Activated naive CD4-positive, alpha-beta T cell treated with anti-CD3 and anti-CD28 coated beads, Interleukin-2, amount 50 U/mL, for 24 hours (primary cell): ENCODE data around the gene CRYGS.
"Not testable (repeated sequence)": the region's sequence is repeated elsewhere in the genome, so short reads cannot be mapped to it uniquely, and the experiment has no call there.

Experiments
- H3K27ac Mint-ChIP-seq: one replicate; pipeline ENCODE4 v1.8.0; 2021; ENCODE audit warnings: mild to moderate bottlenecking, mixed read lengths
- H3K27me3 Mint-ChIP-seq: one replicate; pipeline ENCODE4 v1.8.0; 2021; ENCODE audit warnings: mixed read lengths
- H3K36me3 Mint-ChIP-seq: one replicate; pipeline ENCODE4 v1.8.0; 2021; ENCODE audit warnings: mixed read lengths
- H3K4me1 Mint-ChIP-seq: one replicate; pipeline ENCODE4 v1.8.0; 2021; ENCODE audit warnings: mixed read lengths
- H3K4me3 Mint-ChIP-seq: one replicate; pipeline ENCODE4 v1.8.0; 2021; ENCODE audit warnings: mild to moderate bottlenecking, mixed read lengths
- H3K9me3 Mint-ChIP-seq: one replicate; pipeline ENCODE4 v1.8.0; 2021; ENCODE audit warnings: mixed read lengths

CRYGS gene

DNA sequence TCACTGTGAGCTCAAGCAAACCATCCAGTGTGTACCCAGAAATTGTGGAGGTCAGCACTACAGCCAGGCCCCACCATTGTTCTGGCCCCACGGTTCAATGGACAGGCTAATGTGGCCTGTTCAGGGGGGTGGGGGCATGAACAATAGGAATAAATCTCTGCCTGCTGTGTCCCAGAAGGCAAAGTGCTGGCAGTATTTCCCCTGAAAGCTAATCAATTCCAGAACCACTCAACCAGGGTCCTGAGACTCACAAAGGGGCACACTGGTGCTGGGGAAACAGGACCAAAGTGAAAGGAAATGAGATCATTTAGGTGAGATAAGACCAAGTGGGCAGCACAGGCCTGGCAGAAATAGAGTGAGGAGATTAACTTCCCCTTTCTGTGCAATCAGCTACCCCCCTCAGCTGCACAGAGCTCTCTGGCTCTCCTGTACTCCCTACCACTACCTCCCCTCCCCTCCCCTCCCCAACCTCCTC is 11.5 kb downstream of the CRYGS start:
- Mint-ChIP-seq H3K4me3 (no peak overlapping the region), H3K27me3 (no peaks in the 10 kb centered on the region), H3K9me3 (no peaks in the 10 kb centered on the region), H3K4me1 (peaks cover 81% of the 10 kb centered on the region), H3K27ac (no peak overlapping the region), H3K36me3 (no peaks in the 10 kb centered on the region)

DNA sequence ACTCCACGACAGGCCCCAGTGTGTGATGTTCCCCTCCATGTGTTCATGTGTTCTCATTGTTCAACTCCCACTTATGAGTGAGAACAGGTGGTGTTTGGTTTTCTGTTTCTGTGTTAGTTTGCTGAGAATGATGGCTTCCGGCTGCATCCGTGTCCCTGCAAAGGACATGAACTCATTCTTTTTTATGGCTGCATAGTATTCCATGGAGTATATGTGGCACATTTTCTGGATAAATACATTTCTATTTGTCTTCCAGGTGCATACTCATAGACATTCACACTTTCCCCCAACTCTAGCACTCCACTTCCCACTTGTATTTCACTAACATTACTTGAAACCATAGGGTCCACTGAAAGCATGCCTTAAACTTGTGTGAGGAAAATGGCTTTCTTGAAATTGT is 12.5 kb downstream of the CRYGS start:
- not testable (repeated sequence) for H3K4me3 Mint-ChIP-seq, H3K9me3 Mint-ChIP-seq, H3K27ac Mint-ChIP-seq, H3K36me3 Mint-ChIP-seq, H3K27me3 Mint-ChIP-seq
- peaks cover 72% of the 10 kb centered on the region for H3K4me1 Mint-ChIP-seq

DNA sequence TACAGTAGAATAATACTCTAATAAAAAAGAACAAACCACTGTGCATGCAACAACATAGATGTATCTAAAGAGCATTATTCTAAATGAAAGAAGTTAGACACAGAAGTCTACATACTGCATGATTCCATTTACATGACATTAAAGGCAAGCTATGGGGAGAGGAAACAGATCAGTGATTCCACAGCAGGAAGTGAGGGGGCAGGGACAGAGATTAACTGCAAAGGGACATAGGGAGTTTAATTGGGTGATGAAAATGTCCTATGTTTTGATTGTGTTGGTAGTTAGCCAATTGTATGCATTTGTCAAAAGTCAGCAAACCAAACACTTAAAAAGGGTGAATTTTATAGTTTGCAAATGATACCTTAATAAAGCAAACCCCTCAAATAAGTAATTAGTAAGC is 13.8 kb downstream of the CRYGS start:
- no peaks in the 10 kb centered on the region for H3K9me3 Mint-ChIP-seq
- H3K4me3 Mint-ChIP-seq: no peak overlapping the region
- no peaks in the 10 kb centered on the region for H3K27me3 Mint-ChIP-seq
- peaks cover 61% of the 10 kb centered on the region for H3K4me1 Mint-ChIP-seq
- H3K36me3 Mint-ChIP-seq: no peaks in the 10 kb centered on the region
- H3K27ac Mint-ChIP-seq: no peak overlapping the region

DNA sequence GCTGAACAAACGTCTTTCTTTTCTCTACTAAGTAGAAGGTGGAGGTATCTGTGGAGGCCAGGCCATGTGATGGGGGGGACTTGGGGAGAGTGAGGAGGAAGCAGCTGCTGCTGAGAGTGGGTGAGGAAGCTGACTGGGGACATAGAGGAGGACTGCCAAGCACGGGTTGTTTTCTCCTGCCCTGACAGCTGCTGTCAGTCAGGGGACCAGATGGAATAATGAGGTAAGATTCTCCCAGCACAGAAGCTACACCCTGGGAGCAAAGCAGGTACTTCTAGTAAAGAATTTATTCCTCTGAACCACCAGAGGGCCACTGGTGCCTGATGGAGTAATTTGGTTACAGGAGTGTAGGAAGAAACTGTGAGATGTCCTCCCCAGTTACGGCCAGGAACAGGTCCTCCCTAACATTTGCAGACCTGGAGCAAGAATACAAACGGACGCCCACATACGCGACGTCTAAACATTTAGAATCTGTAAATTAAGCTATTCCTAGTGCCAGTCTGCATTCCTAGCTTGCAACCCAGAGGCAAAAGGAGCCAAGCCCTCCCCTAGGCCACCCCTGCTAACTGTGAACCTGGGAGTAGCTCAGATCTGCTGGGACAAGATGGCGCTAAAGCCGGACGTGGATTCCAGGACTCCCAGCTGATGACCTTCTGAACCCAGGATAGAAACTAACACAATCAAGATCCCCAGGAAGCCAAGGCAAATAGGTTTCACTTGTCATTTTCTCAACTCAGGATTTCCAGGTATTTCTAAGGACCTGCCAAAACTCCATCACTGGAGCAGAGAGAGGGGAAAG is 14.8 kb downstream of the CRYGS start:
- Mint-ChIP-seq H3K9me3 (no peaks in the 10 kb centered on the region), H3K27me3 (no peaks in the 10 kb centered on the region), H3K36me3 (no peaks in the 10 kb centered on the region), H3K27ac (no peak overlapping the region), H3K4me3 (no peak overlapping the region), H3K4me1 (peaks cover 51% of the 10 kb centered on the region)

DNA sequence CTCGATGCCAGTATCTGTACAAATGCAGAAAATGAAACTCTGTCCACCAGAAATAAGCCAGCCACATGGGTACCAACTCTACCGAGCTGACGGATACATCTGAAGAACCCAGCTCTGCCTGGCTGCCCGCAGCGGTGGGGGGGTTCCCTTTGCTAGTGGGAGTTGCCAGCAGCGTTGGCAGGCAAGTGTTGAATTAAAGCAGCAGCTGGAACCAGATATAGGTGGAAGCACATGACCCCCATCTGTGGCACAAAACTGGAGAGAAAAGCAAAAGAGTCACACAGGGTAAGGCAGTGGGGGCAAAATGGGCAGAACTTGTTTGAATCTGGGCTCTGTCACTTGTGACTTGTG is 17.9 kb downstream of the CRYGS start:
- Mint-ChIP-seq H3K27me3 (no peaks in the 10 kb centered on the region), H3K4me3 (no peak overlapping the region), H3K36me3 (no peaks in the 10 kb centered on the region), H3K4me1 (peaks cover 40% of the 10 kb centered on the region), H3K9me3 (no peaks in the 10 kb centered on the region), H3K27ac (no peak overlapping the region)

DNA sequence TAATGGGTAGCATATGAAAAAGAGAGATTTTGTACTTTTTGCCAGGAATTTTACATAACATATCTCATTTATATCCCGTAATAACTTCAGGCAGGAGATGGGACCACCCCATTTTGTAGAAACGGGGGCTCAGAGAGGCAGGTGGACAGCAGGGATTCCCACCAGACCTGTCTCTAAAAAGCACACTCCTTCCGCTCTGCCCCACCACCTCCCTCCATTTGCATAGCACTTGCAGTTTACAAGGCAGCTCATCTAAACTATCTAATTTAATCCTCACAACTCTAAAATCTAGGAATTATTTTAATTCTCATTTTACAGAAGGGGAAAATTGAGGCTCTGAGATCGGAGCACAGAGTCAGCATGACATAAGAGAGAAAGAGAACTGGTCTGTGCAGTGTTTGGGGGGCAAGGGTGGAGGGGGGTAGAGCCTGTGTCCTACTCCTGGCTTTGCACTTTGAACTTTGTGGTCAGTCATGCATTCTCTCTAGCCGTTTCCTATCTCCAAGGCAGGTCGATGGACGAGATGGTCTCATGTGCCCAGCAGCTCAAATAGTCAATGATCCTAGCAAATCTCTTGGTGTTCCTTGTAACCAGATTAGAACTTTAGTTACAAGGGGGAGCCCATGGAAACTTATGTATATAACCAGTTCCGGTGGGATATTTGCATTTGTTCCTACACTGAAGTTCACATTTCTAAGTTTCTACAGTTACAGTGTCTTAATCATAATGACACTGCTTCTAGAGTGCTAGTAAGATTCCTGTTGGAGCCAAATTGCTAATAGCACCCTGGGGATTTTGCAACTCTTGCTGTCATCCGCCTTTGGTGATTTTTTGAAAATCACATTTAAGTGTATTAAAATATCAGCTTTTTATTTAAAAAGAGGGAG is 18.6 kb downstream of the CRYGS start:
- no peaks in the 10 kb centered on the region for H3K9me3 Mint-ChIP-seq
- H3K27ac Mint-ChIP-seq: no peak overlapping the region
- H3K4me3 Mint-ChIP-seq: no peak overlapping the region
- H3K27me3 Mint-ChIP-seq: no peaks in the 10 kb centered on the region
- H3K4me1 Mint-ChIP-seq: peaks cover 41% of the 10 kb centered on the region
- no peaks in the 10 kb centered on the region for H3K36me3 Mint-ChIP-seq

DNA sequence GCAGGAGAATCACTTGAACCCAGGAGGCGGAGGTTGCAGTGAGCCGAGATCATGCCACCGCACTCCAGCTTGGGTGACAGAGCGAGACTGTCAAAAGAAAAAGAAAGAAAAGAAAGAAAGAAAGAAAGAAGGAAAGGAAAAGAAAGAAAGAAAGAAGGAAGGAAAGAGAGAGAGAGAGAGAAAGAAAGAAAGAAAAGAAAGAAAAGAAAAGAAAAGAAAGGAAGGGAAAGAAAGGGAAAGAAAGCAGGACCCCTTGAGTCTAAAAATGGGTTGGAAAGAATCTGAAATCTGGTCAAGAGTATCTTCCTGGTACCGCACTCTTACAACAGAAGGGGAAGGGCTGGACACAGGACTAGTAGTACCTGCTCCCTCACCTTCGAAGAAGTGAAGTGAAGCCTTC is 19.6 kb downstream of the CRYGS start:
- Mint-ChIP-seq H3K27me3 (no peaks in the 10 kb centered on the region), H3K36me3 (no peaks in the 10 kb centered on the region), H3K9me3 (no peaks in the 10 kb centered on the region), H3K4me3 (no peak overlapping the region), H3K27ac (no peak overlapping the region), H3K4me1 (peaks cover 40% of the 10 kb centered on the region)

DNA sequence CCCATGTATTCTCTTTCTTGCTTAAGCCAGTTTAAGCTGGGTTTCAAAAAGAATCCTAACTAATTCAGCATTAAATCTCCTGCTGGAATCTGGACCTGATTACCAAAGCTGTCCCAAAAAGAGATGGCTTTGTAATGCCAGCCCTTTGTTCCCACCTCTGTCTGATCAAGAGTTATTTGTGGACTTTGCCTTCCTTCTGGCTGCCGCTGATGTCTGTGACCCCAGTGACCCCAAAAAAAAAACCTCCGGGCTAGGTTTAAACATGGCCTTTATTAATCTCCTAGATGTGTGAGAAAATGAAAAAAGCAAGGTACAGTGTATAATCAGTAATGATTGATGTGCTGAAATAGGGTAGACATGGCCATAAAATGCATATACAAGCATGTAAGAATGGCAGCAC is 20.7 kb downstream of the CRYGS start:
- H3K27me3 Mint-ChIP-seq: no peaks in the 10 kb centered on the region

DNA sequence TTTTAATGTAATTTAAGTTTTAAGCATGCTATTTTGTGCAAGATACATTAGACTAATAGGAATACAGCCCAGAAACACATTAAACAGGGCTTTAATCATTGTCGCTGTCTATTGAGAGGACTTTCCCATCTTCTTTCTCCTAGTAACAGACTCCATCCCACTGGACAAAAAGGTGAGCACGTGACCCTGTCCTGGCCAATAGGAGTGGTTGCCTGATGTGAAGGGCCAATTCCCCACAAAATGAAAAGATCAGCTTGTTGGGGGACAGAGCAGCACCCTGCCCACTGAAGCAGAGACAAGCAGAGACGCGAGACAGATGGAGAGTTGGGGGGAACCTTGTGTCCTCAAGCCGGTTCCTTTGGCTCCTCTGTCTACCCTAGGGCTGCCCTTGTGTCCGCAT is 21.2 kb downstream of the CRYGS start:
- no peaks in the 10 kb centered on the region for H3K27me3 Mint-ChIP-seq
- H3K9me3 Mint-ChIP-seq: no peaks in the 10 kb centered on the region
- H3K4me1 Mint-ChIP-seq: peaks cover 39% of the 10 kb centered on the region
- H3K27ac Mint-ChIP-seq: no peak overlapping the region
- no peak overlapping the region for H3K4me3 Mint-ChIP-seq
- no peaks in the 10 kb centered on the region for H3K36me3 Mint-ChIP-seq

More for the DNA sequence above, 20.7 kb downstream of the CRYGS start:
- Mint-ChIP-seq H3K27ac (no peak overlapping the region), H3K36me3 (no peaks in the 10 kb centered on the region), H3K4me1 (peaks cover 39% of the 10 kb centered on the region), H3K9me3 (no peaks in the 10 kb centered on the region), H3K4me3 (no peak overlapping the region)

DNA sequence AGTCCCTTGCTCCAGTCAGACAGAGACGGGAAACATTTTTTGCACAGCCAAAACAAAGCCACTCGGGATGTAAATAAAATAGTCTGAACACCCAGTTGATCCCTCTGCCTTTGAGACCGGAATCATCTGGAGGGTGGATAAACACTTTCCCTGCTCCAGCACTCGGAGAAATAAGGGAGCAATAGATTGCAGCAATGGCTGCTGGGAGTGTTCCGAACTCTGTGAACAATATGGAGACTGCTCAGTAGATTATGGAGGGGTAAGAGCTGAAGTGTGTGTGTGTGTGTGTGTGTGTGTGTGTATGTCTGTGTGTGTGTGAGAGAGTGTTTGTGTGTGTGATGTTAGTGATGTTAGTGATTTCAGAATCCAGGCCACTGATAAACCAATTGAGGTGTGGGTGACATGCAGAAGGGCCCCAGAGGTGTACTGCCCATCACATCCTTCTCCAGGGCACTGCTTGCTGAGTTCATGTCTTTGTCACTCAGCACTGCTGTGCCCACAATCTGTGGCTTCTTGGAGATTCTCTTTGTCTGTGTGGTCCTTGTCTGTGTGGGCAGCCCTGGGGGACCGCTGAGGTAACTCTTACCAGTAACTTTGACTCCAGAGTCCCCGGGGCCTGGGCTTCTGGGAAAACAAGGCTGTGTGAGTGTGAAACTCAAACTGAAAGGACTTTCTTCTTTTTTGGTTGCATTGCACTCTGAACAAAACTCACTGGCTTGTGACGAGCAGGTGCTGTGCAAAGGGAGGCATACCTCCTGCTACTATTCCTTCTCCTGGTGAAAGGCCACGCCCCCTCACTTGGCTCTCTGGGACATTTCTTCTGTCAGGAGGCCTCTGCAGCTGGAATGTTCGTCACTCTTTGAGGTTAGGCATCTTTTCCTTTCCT is 23.0 kb downstream of the CRYGS start:
- Mint-ChIP-seq H3K27me3 (no peaks in the 10 kb centered on the region), H3K4me1 (peaks cover 47% of the 10 kb centered on the region), H3K9me3 (no peaks in the 10 kb centered on the region), H3K36me3 (peaks cover 2% of the 10 kb centered on the region), H3K4me3 (no peak overlapping the region), H3K27ac (no peak overlapping the region)

DNA sequence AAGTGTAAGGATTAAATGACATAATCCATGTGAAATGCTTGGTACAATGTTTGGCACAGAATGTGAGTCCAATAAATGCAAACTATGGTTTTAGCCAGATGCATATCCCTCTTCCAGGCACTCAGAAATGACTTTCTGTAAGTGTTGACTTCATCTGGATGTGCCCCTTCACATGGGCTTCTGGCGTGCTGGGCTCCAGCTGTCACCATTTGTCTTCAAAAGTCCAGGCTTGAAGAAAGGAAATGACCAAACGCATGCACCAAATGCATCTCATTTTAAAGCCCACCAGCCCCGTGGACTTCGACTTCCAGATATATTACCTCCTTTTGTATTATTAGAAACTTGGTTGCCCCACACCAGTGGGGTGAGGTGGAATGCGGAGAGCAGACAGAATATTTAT is 23.7 kb downstream of the CRYGS start:
- peaks cover 2% of the 10 kb centered on the region for H3K36me3 Mint-ChIP-seq
- H3K9me3 Mint-ChIP-seq: no peaks in the 10 kb centered on the region
- H3K27ac Mint-ChIP-seq: peak overlapping the region; percentile 36
- no peak overlapping the region for H3K4me3 Mint-ChIP-seq
- no peaks in the 10 kb centered on the region for H3K27me3 Mint-ChIP-seq
- H3K4me1 Mint-ChIP-seq: peaks cover 55% of the 10 kb centered on the region

DNA sequence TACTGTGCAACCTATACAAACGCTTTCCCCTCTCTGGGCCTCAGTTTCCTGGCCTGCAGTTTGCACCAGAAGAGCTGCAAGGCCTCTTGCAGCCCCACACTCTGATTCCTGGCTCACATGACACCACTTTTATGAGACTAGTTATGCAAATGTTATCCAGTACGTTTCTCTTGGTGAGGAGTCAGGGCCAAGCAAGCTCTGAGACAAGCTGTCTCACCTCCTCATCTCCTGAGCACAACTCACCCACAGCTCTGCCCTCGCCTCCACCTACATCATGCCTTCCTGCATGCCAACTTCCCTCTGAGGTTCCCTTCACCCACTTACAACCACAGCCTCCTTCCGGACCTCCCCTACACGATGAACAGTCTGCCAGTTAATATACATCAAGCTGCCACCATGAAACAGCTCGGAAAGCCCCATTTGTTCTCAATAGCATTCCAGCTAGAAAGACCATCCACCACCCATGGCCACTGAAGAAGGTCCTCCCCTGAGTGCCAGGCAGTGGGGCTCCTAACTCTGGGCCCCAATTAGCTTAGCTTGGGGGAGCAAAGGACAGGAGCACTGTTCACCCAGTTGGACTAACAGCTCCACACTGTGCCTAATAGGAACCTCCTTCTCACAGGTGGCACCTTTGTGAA is 25.0 kb downstream of the CRYGS start:
- Mint-ChIP-seq H3K27me3 (no peaks in the 10 kb centered on the region), H3K4me1 (peaks cover 66% of the 10 kb centered on the region), H3K4me3 (peak overlapping the region; percentile 49), H3K27ac (peak overlapping the region; percentile 60), H3K9me3 (no peaks in the 10 kb centered on the region), H3K36me3 (peaks cover 2% of the 10 kb centered on the region)

DNA sequence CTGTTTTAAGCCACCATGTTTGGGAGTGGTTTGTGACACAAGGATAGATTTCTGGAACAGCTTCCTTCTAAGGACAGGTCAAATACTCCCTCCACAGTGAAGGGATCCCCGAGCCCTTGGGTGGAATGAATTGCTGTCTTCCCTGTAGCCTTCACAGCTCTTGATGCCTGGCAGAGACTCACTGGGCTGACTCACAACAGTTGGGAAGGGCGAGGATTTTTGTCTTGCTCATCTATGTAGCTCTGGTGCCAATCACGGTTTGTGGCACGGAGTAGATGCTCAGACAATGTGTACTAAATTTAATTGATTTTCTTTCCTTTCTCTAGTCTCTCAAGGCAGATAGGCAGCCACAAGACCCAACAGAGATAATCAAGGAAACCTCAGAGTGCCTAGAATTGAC is 27.0 kb downstream of the CRYGS start:
- H3K27ac Mint-ChIP-seq: no peak overlapping the region
- peaks cover 66% of the 10 kb centered on the region for H3K4me1 Mint-ChIP-seq
- H3K27me3 Mint-ChIP-seq: no peaks in the 10 kb centered on the region
- H3K4me3 Mint-ChIP-seq: no peak overlapping the region
- H3K9me3 Mint-ChIP-seq: no peaks in the 10 kb centered on the region
- H3K36me3 Mint-ChIP-seq: peaks cover 2% of the 10 kb centered on the region

DNA sequence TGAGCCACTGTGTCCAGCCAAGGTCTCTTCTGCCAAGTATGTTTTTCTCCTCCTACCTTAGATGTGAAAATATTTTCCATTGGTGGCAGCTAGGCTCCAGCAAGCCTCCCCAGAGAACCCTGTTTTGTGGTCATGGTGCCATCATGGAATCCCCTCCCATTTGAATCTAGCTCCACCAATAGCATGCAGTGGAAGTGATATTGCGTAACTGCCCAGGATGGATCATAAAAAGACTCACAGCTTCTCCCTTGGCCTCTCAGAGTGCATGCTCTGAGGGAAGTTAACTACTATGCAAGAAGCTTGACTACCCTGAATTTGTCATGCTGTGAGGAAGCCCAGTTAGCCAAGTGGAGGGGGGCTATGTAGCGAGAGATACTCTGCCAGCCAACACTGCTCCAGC is 27.5 kb downstream of the CRYGS start:
- H3K4me3 Mint-ChIP-seq: no peak overlapping the region
- H3K27ac Mint-ChIP-seq: peak overlapping the region; percentile 8
- H3K9me3 Mint-ChIP-seq: no peaks in the 10 kb centered on the region
- peaks cover 2% of the 10 kb centered on the region for H3K36me3 Mint-ChIP-seq
- H3K4me1 Mint-ChIP-seq: peaks cover 63% of the 10 kb centered on the region
- H3K27me3 Mint-ChIP-seq: no peaks in the 10 kb centered on the region

DNA sequence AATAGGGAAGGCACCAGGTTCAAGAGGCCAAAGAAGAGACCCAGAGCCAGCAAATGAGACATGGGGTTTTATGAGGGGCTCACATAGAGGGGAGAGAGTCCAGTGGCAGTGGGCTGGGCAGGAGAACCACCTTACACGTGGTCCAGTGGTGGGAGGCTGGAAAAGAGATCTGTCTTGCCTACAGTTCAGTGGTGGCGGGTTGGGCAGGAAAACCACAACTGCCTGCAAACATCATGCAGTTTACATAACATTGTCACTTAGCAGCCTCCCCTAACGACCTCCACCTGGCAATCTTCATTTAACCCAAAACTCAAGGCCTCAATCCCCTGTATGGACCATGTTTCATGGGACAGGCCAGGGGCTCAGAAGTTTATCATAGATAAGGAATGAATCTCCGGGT is 29.1 kb downstream of the CRYGS start:
- Mint-ChIP-seq H3K9me3 (no peaks in the 10 kb centered on the region), H3K27ac (no peak overlapping the region), H3K4me1 (peaks cover 53% of the 10 kb centered on the region), H3K27me3 (no peaks in the 10 kb centered on the region), H3K36me3 (peaks cover 2% of the 10 kb centered on the region), H3K4me3 (no peak overlapping the region)
